K562 (cell line): ENCODE results near the gene TBCC. TPM values are rescaled to one million over a fixed set of nuclear protein-coding genes. Genes with fewer than 3 reads are reported as not detected.
A peak's percentile ranks its signal among the peaks of the same experiment; 100 is the strongest.

Source experiments
- AFF4 ChIP-seq: sonication (generic); formaldehyde crosslinking; IDR thresholded peaks from 2 replicates; pipeline ENCODE4 v1.8.0; 2023; ENCODE audit warnings: mild to moderate bottlenecking, missing genetic modification reagents
- CBX3 ChIP-seq, 2 experiments: IDR thresholded peaks; 1 replicate in 1 of 2; 2 replicates in 1 of 2; pipeline ENCODE4 v1.6.1; 2012; ENCODE audit warnings: inconsistent platforms in 2 of 2, low read length in 2 of 2, borderline replicate concordance in 1 of 2, control low read depth in 1 of 2
- HIVEP1 ChIP-seq: fragments of 250-450 bp; sonication (Bioruptor Pico); IDR thresholded peaks from 2 replicates; pipeline ENCODE4 v1.4.0; 2020; ENCODE audit warnings: mild to moderate bottlenecking
- KLF1 ChIP-seq: fragments of 450-650 bp; IDR thresholded peaks from 2 replicates; pipeline ENCODE4 v1.6.1; 2016; ENCODE audit warnings: missing genetic modification characterization, missing compliant biosample characterization
- PML ChIP-seq: IDR thresholded peaks from 2 replicates; pipeline ENCODE4 v1.6.1; 2012; ENCODE audit warnings: low read length, inconsistent platforms
- SRSF9 ChIP-seq: fragments of 200-400 bp; formaldehyde crosslinking; IDR thresholded peaks from 2 replicates; pipeline ENCODE4 v1.6.1; 2017; ENCODE audit warnings: low read depth, low read length, borderline replicate concordance
- TEAD1 ChIP-seq, 2 experiments: fragments of 450-650 bp in 1 of 2; sonication (generic) in 1 of 2; formaldehyde crosslinking; IDR thresholded peaks; 2 replicates each; pipeline versions ENCODE4 v1.4.0 to v1.8.0; 2020 to 2022; ENCODE audit warnings: mild to moderate bottlenecking in 2 of 2, missing genetic modification reagents in 1 of 2
- ZFX ChIP-seq: sonication (generic); formaldehyde crosslinking; IDR thresholded peaks from 2 replicates; pipeline ENCODE4 v1.8.0; 2022; ENCODE audit warnings: mild to moderate bottlenecking, missing genetic modification reagents, moderate library complexity
- ZNF282 ChIP-seq: sonication (generic); formaldehyde crosslinking; IDR thresholded peaks from 2 replicates; pipeline ENCODE4 v1.8.1; 2023; ENCODE audit warnings: missing genetic modification reagents
- polyA plus RNA-seq, 8 experiments: library from polyadenylated mRNA; depleted of rRNA in 4 of 8; stranded (reverse) in 5 of 8; unstranded in 3 of 8; fragments of >200 nt; fragmentation: Nextera tagmentation in 2 of 8; fragmentation: Illumina TruSeq in 1 of 8; extraction: Ambion mirVana in 2 of 8; extraction: Trizol in 1 of 8; gene quantifications; 2 replicates each; pipeline versions ENCODE4 v1.2.1 to v1.2.3, GENCODE V29; 2011 to 2014; ENCODE audit warnings: inconsistent platforms in 1 of 8, missing spikeins in 1 of 8
- total RNA-seq, 7 experiments: library from RNA; depleted of rRNA in 6 of 7; stranded (reverse); fragments of >200 nt in 6 of 7; fragmentation: Illumina TruSeq in 2 of 7; extraction: Trizol in 2 of 7; gene quantifications; 2 replicates each; pipeline versions ENCODE4 v1.2.1 to v1.2.3, GENCODE V29; 2011 to 2021; ENCODE audit warnings: low replicate concordance in 1 of 7
- TF ChIP-seq, protein P1 (sequence below): fragments of 450-650 bp; IDR thresholded peaks from 2 replicates; pipeline ENCODE4 v1.6.1; 2016; ENCODE audit warnings: mild to moderate bottlenecking
- TF ChIP-seq, protein P2 (sequence below): sonication (generic); formaldehyde crosslinking; IDR thresholded peaks from 2 replicates; pipeline ENCODE4 v1.9.0; 2022; ENCODE audit warnings: mild to moderate bottlenecking, missing genetic modification reagents

Gene TBCC
- total and polyA plus RNA-seq, 9 of the 15 experiments (the other 6 are each of a cell fraction or from before 2014, with no cell fraction given), result 2.8 to 34.1 (median 23.3) TPM

GRCh38 chr6:42746463-42747391, 824 bp upstream of the TBCC start (continued):
- TF ChIP-seq, protein P1, sequence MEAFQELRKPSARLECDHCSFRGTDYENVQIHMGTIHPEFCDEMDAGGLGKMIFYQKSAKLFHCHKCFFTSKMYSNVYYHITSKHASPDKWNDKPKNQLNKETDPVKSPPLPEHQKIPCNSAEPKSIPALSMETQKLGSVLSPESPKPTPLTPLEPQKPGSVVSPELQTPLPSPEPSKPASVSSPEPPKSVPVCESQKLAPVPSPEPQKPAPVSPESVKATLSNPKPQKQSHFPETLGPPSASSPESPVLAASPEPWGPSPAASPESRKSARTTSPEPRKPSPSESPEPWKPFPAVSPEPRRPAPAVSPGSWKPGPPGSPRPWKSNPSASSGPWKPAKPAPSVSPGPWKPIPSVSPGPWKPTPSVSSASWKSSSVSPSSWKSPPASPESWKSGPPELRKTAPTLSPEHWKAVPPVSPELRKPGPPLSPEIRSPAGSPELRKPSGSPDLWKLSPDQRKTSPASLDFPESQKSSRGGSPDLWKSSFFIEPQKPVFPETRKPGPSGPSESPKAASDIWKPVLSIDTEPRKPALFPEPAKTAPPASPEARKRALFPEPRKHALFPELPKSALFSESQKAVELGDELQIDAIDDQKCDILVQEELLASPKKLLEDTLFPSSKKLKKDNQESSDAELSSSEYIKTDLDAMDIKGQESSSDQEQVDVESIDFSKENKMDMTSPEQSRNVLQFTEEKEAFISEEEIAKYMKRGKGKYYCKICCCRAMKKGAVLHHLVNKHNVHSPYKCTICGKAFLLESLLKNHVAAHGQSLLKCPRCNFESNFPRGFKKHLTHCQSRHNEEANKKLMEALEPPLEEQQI, result no peak
- TF ChIP-seq TEAD1 (CRISPR knock-in tag; IDR thresholded peaks at IDR 0.05) (0 out of 4 replicates have a peak, but pooled peaks of 1 of the 2 experiments have one; percentile 32), HIVEP1 (CRISPR knock-in tag) (no peak), KLF1 (tag) (0 out of 2 replicates have a peak, but pooled peaks have one; percentile 50), ZNF282 (peak; percentile 48; the same call in 1 of the 2 replicates), ZFX (CRISPR knock-in tag) (peak; percentile 62), SRSF9 (no peak), PML (peak; percentile 78; the same call in 1 of the 2 replicates), AFF4 (CRISPR knock-in tag) (peak; percentile 60), CBX3 (IDR thresholded peaks at IDR 0.05; ENCODE audit: borderline replicate concordance in 1 of 2, low read length in 2 of 2) (peak in 1 of 2 experiments; percentile 6; a peak in 1 of 3 replicates)
- TF ChIP-seq, protein P2, sequence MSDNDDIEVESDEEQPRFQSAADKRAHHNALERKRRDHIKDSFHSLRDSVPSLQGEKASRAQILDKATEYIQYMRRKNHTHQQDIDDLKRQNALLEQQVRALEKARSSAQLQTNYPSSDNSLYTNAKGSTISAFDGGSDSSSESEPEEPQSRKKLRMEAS (CRISPR knock-in tag), result peak; percentile 54
- TF ChIP-seq, all 486 proteins: peak for 117
